HepG2 (cell line): ENCODE results near the gene MAN1B1. TPM values are rescaled to one million over a fixed set of nuclear protein-coding genes. Genes with fewer than 3 reads are reported as not detected.

ENCODE experiments used
- DPF2 ChIP-seq: sonication (generic); formaldehyde crosslinking; IDR thresholded peaks from 2 replicates; pipeline ENCODE4 v1.4.0; 2020; ENCODE audit warnings: mild to moderate bottlenecking, low read depth, missing genetic modification reagents, borderline replicate concordance
- IRF2 ChIP-seq: IDR thresholded peaks from 2 replicates; pipeline ENCODE4 v1.6.1; 2018; ENCODE audit warnings: missing genetic modification reagents, missing compliant biosample characterization
- KAT8 ChIP-seq: IDR thresholded peaks from 2 replicates; pipeline ENCODE4 v1.6.1; 2016; ENCODE audit warnings: missing genetic modification reagents, missing compliant biosample characterization
- MAFG ChIP-seq: sonication (generic); formaldehyde crosslinking; IDR thresholded peaks from 2 replicates; pipeline ENCODE4 v1.5.1; 2020; ENCODE audit warnings: mild to moderate bottlenecking, missing genetic modification reagents
- ZBTB7B ChIP-seq: sonication (generic); formaldehyde crosslinking; IDR thresholded peaks from 2 replicates; pipeline ENCODE4 v1.4.0; 2020; ENCODE audit warnings: missing genetic modification reagents
- ZNF20 ChIP-seq: sonication (generic); formaldehyde crosslinking; IDR thresholded peaks from 2 replicates; pipeline ENCODE4 v1.4.0; 2020; ENCODE audit warnings: mild to moderate bottlenecking, moderate library complexity, missing genetic modification reagents
- ZNF432 ChIP-seq: sonication (generic); formaldehyde crosslinking; IDR thresholded peaks from 2 replicates; pipeline ENCODE4 v1.5.0; 2020; ENCODE audit warnings: missing genetic modification reagents, mild to moderate bottlenecking, borderline replicate concordance
- ZNF484 ChIP-seq: sonication (generic); formaldehyde crosslinking; IDR thresholded peaks from 2 replicates; pipeline ENCODE4 v1.5.1; 2020; ENCODE audit warnings: mild to moderate bottlenecking, low read depth, missing genetic modification reagents, borderline replicate concordance
- ZNF766 ChIP-seq: sonication (generic); formaldehyde crosslinking; IDR thresholded peaks from 2 replicates; pipeline ENCODE4 v1.5.0; 2020; ENCODE audit warnings: missing genetic modification reagents, borderline replicate concordance
- polyA plus RNA-seq, 8 experiments: library from polyadenylated mRNA; depleted of rRNA in 3 of 8; stranded (reverse) in 7 of 8; unstranded in 1 of 8; fragments of >200 nt; fragmentation: Illumina TruSeq in 4 of 8; extraction: Trizol in 4 of 8; gene quantifications; 2 replicates each; pipeline versions ENCODE4 v1.2.1 to v1.2.3, GENCODE V29; 2011 to 2016; ENCODE audit warnings: low read depth in 4 of 8, missing spikeins in 1 of 8, mixed read lengths in 1 of 8; ENCODE audit not compliant: insufficient read depth in 1 of 8
- total RNA-seq, 5 experiments: library from RNA; depleted of rRNA; stranded (reverse); fragments of >200 nt; fragmentation: Illumina TruSeq; extraction: Trizol; gene quantifications; 2 replicates each; pipeline ENCODE4 v1.2.3, GENCODE V29; 2016; ENCODE audit warnings: low read depth in 1 of 5
- TF ChIP-seq, protein P1 (sequence below): sonication (generic); formaldehyde crosslinking; IDR thresholded peaks from 2 replicates; pipeline ENCODE4 v1.8.0; 2022; ENCODE audit warnings: mild to moderate bottlenecking, missing genetic modification reagents, borderline replicate concordance
- TF ChIP-seq, protein P2 (sequence below): sonication (generic); formaldehyde crosslinking; IDR thresholded peaks from 2 replicates; pipeline ENCODE4 v1.8.1; 2023; ENCODE audit warnings: mild to moderate bottlenecking, missing genetic modification reagents, borderline replicate concordance
- TF ChIP-seq, protein P3 (sequence below): sonication (generic); formaldehyde crosslinking; IDR thresholded peaks from 2 replicates; pipeline ENCODE4 v1.4.0; 2020; ENCODE audit warnings: missing genetic modification reagents
- TF ChIP-seq, protein P4 (sequence below): sonication (generic); formaldehyde crosslinking; IDR thresholded peaks from 2 replicates; pipeline ENCODE4 v1.8.1; 2023; ENCODE audit warnings: mild to moderate bottlenecking, missing genetic modification reagents
- TF ChIP-seq, protein P5 (sequence below): sonication (generic); formaldehyde crosslinking; IDR thresholded peaks from 2 replicates; pipeline ENCODE4 v1.4.0; 2020; ENCODE audit warnings: mild to moderate bottlenecking, missing genetic modification reagents
- TF ChIP-seq, protein P6 (sequence below): sonication (generic); formaldehyde crosslinking; IDR thresholded peaks from 2 replicates; pipeline ENCODE4 v1.5.0; 2020; ENCODE audit warnings: missing genetic modification reagents
- TF ChIP-seq, protein P7 (sequence below): IDR thresholded peaks from 2 replicates; pipeline ENCODE4 v1.6.1; 2016; ENCODE audit warnings: missing compliant biosample characterization, missing genetic modification reagents, borderline replicate concordance

MAN1B1 gene
- total and polyA plus RNA-seq, 2 of the 13 experiments (the other 11 are each of a cell fraction or from before 2014, with no cell fraction given), result 48.9 to 59.5 TPM

DNA sequence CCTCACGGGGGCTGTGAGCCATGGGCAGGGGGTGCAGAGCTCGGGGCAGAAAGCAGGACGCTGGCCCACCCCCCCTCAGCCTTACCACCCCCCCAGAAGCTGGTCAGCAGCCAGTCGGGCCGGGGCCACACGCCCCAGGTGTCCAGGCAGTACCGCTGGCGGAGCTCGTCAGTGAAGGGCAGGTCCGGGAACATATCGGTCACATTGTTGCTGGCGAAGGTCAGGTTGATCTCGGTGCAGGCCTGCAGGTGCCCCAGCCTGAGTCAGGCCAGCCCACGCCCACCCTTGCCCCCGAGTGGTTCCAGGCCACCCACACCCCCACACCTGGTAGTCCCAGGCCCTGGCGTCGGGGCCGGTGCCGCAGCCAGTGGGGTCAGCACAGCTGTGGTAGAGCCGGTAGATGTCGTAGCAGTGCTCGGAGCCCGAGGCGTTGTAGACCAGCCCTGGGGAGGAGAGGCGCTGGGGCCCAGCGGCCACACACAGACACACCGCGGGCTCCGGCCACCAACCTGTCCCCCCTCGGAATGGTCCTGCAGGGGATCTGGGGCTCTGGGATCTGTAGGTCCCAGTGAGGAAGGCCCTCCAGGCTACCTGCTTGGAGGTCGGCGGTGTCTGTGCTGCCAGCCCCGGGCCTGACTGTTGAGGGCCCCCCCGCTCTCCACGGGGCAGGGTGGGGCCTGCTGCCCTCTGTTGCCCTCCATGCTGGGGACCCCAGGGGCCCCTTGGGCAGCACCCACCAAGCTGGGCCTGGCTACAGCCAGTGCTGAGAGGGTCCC, 25.2 kb downstream of the MAN1B1 start (continued):
- TF ChIP-seq, protein P1, sequence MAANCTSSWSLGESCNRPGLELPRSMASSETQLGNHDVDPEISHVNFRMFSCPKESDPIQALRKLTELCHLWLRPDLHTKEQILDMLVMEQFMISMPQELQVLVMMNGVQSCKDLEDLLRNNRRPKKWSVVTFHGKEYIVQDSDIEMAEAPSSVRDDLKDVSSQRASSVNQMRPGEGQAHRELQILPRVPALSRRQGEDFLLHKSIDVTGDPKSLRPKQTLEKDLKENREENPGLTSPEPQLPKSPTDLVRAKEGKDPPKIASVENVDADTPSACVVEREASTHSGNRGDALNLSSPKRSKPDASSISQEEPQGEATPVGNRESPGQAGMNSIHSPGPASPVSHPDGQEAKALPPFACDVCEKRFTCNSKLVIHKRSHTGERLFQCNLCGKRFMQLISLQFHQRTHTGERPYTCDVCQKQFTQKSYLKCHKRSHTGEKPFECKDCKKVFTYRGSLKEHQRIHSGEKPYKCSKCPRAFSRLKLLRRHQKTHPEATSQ (CRISPR knock-in tag), result no peak
- TF ChIP-seq MAFG (CRISPR knock-in tag), result no peak
- TF ChIP-seq ZBTB7B, result no peak
- no peak for TF ChIP-seq ZNF432 (CRISPR knock-in tag)
- TF ChIP-seq, protein P2, sequence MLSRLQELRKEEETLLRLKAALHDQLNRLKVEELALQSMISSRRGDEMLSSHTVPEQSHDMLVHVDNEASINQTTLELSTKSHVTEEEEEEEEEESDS (CRISPR knock-in tag), result no peak
- TF ChIP-seq, protein P3, sequence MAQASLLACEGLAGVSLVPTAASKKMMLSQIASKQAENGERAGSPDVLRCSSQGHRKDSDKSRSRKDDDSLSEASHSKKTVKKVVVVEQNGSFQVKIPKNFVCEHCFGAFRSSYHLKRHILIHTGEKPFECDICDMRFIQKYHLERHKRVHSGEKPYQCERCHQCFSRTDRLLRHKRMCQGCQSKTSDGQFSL, result 0 out of 2 replicates have a peak, but pooled peaks have one; percentile 41
- no peak for TF ChIP-seq IRF2
- TF ChIP-seq, protein P4, sequence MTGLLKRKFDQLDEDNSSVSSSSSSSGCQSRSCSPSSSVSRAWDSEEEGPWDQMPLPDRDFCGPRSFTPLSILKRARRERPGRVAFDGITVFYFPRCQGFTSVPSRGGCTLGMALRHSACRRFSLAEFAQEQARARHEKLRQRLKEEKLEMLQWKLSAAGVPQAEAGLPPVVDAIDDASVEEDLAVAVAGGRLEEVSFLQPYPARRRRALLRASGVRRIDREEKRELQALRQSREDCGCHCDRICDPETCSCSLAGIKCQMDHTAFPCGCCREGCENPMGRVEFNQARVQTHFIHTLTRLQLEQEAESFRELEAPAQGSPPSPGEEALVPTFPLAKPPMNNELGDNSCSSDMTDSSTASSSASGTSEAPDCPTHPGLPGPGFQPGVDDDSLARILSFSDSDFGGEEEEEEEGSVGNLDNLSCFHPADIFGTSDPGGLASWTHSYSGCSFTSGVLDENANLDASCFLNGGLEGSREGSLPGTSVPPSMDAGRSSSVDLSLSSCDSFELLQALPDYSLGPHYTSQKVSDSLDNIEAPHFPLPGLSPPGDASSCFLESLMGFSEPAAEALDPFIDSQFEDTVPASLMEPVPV (CRISPR knock-in tag), result no peak; the same call in 1 of the 2 replicates
- no peak for TF ChIP-seq DPF2 (CRISPR knock-in tag)
- TF ChIP-seq, protein P5, sequence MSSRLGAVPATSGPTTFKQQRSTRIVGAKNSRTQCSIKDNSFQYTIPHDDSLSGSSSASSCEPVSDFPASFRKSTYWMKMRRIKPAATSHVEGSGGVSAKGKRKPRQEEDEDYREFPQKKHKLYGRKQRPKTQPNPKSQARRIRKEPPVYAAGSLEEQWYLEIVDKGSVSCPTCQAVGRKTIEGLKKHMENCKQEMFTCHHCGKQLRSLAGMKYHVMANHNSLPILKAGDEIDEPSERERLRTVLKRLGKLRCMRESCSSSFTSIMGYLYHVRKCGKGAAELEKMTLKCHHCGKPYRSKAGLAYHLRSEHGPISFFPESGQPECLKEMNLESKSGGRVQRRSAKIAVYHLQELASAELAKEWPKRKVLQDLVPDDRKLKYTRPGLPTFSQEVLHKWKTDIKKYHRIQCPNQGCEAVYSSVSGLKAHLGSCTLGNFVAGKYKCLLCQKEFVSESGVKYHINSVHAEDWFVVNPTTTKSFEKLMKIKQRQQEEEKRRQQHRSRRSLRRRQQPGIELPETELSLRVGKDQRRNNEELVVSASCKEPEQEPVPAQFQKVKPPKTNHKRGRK (CRISPR knock-in tag), result no peak
- TF ChIP-seq KAT8 (CRISPR knock-in tag), result 0 out of 2 replicates have a peak, but pooled peaks have one; percentile 26
- no peak for TF ChIP-seq ZNF484 (CRISPR knock-in tag)
- TF ChIP-seq, protein P6, sequence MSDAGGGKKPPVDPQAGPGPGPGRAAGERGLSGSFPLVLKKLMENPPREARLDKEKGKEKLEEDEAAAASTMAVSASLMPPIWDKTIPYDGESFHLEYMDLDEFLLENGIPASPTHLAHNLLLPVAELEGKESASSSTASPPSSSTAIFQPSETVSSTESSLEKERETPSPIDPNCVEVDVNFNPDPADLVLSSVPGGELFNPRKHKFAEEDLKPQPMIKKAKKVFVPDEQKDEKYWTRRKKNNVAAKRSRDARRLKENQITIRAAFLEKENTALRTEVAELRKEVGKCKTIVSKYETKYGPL (CRISPR knock-in tag), result no peak
- TF ChIP-seq ZNF766 (CRISPR knock-in tag), result no peak
- no peak for TF ChIP-seq ZNF20 (CRISPR knock-in tag)
- TF ChIP-seq, protein P7, sequence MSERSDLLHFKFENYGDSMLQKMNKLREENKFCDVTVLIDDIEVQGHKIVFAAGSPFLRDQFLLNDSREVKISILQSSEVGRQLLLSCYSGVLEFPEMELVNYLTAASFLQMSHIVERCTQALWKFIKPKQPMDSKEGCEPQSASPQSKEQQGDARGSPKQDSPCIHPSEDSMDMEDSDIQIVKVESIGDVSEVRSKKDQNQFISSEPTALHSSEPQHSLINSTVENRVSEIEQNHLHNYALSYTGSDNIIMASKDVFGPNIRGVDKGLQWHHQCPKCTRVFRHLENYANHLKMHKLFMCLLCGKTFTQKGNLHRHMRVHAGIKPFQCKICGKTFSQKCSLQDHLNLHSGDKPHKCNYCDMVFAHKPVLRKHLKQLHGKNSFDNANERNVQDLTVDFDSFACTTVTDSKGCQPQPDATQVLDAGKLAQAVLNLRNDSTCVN (CRISPR knock-in tag), result no peak
